Measurements from ENCODE around the gene KLHL20.
"Not testable (repeated sequence)": the region's sequence is repeated elsewhere in the genome, so short reads cannot be mapped to it uniquely, and the experiment has no call there.

GRCh38 chr1:173764331-173764730, 49.5 kb downstream of the KLHL20 start:
- not testable (repeated sequence) for TF ChIP-seq CTCF (IDR thresholded peaks at IDR 0.05; ENCODE audit: low read depth, low read length); POLR2A (IDR thresholded peaks at IDR 0.05; ENCODE audit: extremely low read depth, insufficient read length); MYC (IDR thresholded peaks at IDR 0.05; ENCODE audit: low read depth, low read length)
- TF ChIP-seq, protein P1, sequence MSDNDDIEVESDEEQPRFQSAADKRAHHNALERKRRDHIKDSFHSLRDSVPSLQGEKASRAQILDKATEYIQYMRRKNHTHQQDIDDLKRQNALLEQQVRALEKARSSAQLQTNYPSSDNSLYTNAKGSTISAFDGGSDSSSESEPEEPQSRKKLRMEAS (IDR thresholded peaks at IDR 0.05; ENCODE audit: low read depth, low read length), result not testable (repeated sequence)

Measured in NB4 (cell line).